Jurkat, Clone E6-1 (cell line): ENCODE data around the gene UBE2D2.
A peak's percentile ranks its signal among the peaks of the same experiment; 100 is the strongest.

ENCODE experiments used
- DNase-seq: peaks from one replicate; pipeline ENCODE4 v3.0.0-alpha.2; 2011; ENCODE audit warnings: low read depth, low spot score
- H3K4me3 ChIP-seq: 2 replicates; pipeline ENCODE4 v1.5.1; 2011; ENCODE audit warnings: mild to moderate bottlenecking, low read length, control low read depth, moderate library complexity

UBE2D2 gene

GRCh38 chr5:139667001-139667729, 106.0 kb downstream of the UBE2D2 start:
- no peak overlapping the region for H3K4me3 ChIP-seq

GRCh38 chr5:139667730-139668063, 106.6 kb downstream of the UBE2D2 start:
- no peak for DNase-seq
- no peak overlapping the region for H3K4me3 ChIP-seq

More at GRCh38 chr5:139667001-139667729, 106.0 kb downstream of the UBE2D2 start:
- DNase-seq: peak; percentile 35

GRCh38 chr5:139668064-139668880, 107.1 kb downstream of the UBE2D2 start:
- no peak for DNase-seq
- H3K4me3 ChIP-seq: no peak overlapping the region

- no peak for DNase-seq
- H3K4me3 ChIP-seq: peak overlapping the region; percentile 49
These were observed 108.0 kb downstream of the UBE2D2 start for GRCh38 chr5:139668924-139669661.

- H3K4me3 ChIP-seq: peak overlapping the region; percentile 49
- peak; percentile 64 for DNase-seq
These were observed 108.7 kb downstream of the UBE2D2 start for GRCh38 chr5:139669662-139670368.

GRCh38 chr5:139670369-139671095, 109.4 kb downstream of the UBE2D2 start:
- peak; percentile 88 for DNase-seq

GRCh38 chr5:139671096-139671841, 110.1 kb downstream of the UBE2D2 start:
- no peak overlapping the region for H3K4me3 ChIP-seq
- no peak for DNase-seq

More at GRCh38 chr5:139670369-139671095, 109.4 kb downstream of the UBE2D2 start:
- H3K4me3 ChIP-seq: peak overlapping the region; percentile 49

- no peak overlapping the region for H3K4me3 ChIP-seq
- DNase-seq: no peak
These were observed 114.1 kb downstream of the UBE2D2 start for GRCh38 chr5:139675213-139675612.

GRCh38 chr5:139675825-139676224, 114.7 kb downstream of the UBE2D2 start:
- no peak overlapping the region for H3K4me3 ChIP-seq
- DNase-seq: no peak

- no peak overlapping the region for H3K4me3 ChIP-seq
- no peak for DNase-seq
These were observed 115.3 kb downstream of the UBE2D2 start for GRCh38 chr5:139676406-139676805.

GRCh38 chr5:139676951-139677735, 116.0 kb downstream of the UBE2D2 start:
- DNase-seq: no peak
- H3K4me3 ChIP-seq: no peak overlapping the region
